NT2/D1 (cell line): ENCODE measurements around the gene ROBO2.

Experiments used
- SUZ12 ChIP-seq: IDR thresholded peaks from 2 replicates; pipeline ENCODE4 v1.6.1; 2011; ENCODE audit not compliant: insufficient read length, insufficient read depth; ENCODE audit errors: extremely low read depth
- ZNF274 ChIP-seq: IDR thresholded peaks from 2 replicates; pipeline ENCODE4 v1.6.1; 2011; ENCODE audit warnings: mild to moderate bottlenecking, low read depth, low read length

- TF ChIP-seq ZNF274 = no peak
- no peak for TF ChIP-seq SUZ12
These were observed 406.2 kb downstream of the ROBO2 start for GRCh38 chr3:77446084-77446483.
